HG03460 (cell line): ENCODE results near the gene IRF2.

Experiments
- ATAC-seq: cut with Tn5 transposase; IDR thresholded peaks from one replicate; pipeline ENCODE4 v1.9.1; 2021; ENCODE audit not compliant: unreplicated experiment

The IRF2 gene

GRCh38 chr4:184474263-184475095, at the start of gene IRF2:
TSS of gene IRF2 (minus strand) at chr4:184474550. CDS start at chr4:184429064, 45,486 bp downstream.
- ATAC-seq = peak; percentile 58

GRCh38 chr4:184515606-184516005, 41.3 kb upstream of the IRF2 start:
- ATAC-seq = no peak

- ATAC-seq = peak; percentile 99
Measured at GRCh38 chr4:184514121-184514988, 40.0 kb upstream of the IRF2 start.

- ATAC-seq = peak; percentile 3
Measured at GRCh38 chr4:184513802-184514120, 39.4 kb upstream of the IRF2 start.

GRCh38 chr4:184511156-184511555, 36.8 kb upstream of the IRF2 start:
- ATAC-seq = no peak

- ATAC-seq = no peak
Measured at GRCh38 chr4:184510401-184510800, 36.1 kb upstream of the IRF2 start.

GRCh38 chr4:184506527-184507121, 32.3 kb upstream of the IRF2 start:
- peak; percentile 96 for ATAC-seq

GRCh38 chr4:184504385-184504784, 30.0 kb upstream of the IRF2 start:
- ATAC-seq = no peak

- ATAC-seq = no peak
Measured at GRCh38 chr4:184503869-184504300, 29.5 kb upstream of the IRF2 start.

- no peak for ATAC-seq
Measured at GRCh38 chr4:184500748-184501589, 26.6 kb upstream of the IRF2 start.

GRCh38 chr4:184499996-184500395, 25.6 kb upstream of the IRF2 start:
- ATAC-seq = no peak

GRCh38 chr4:184498598-184498997, 24.2 kb upstream of the IRF2 start:
- ATAC-seq = no peak

- ATAC-seq = no peak
Measured at GRCh38 chr4:184489771-184490170, 15.4 kb upstream of the IRF2 start.

GRCh38 chr4:184487503-184487902, 13.2 kb upstream of the IRF2 start:
- ATAC-seq = no peak

GRCh38 chr4:184485279-184485678, 10.9 kb upstream of the IRF2 start:
- no peak for ATAC-seq

GRCh38 chr4:184481544-184481943, 7.2 kb upstream of the IRF2 start:
- no peak for ATAC-seq

- no peak for ATAC-seq
Measured at GRCh38 chr4:184479516-184479950, 5.2 kb upstream of the IRF2 start.

GRCh38 chr4:184477201-184477999, 3.0 kb upstream of the IRF2 start:
- no peak for ATAC-seq

GRCh38 chr4:184476695-184477094, 2.3 kb upstream of the IRF2 start:
- ATAC-seq = no peak

- no peak for ATAC-seq
Measured at GRCh38 chr4:184475498-184475897, 1.1 kb upstream of the IRF2 start.
